ENCODE measurements around the gene TCEA2.

TCEA2 gene

GRCh38 chr20:64035933-64036345, 27.1 kb upstream of the TCEA2 start, which contains the start of gene C20orf204:
C20orf204 (plus strand) TSS chr20:64036182; CDS start chr20:64036324, 142 bp downstream.
- DNase-seq = no peak

- no peak for DNase-seq
Measured at GRCh38 chr20:64036346-64037198, 26.4 kb upstream of the TCEA2 start.

GRCh38 chr20:64037199-64037497, 25.9 kb upstream of the TCEA2 start:
- DNase-seq = no peak

- no peak for DNase-seq
Measured at GRCh38 chr20:64037498-64038213, 25.3 kb upstream of the TCEA2 start.

- no peak for DNase-seq
Measured at GRCh38 chr20:64038224-64038564, 24.8 kb upstream of the TCEA2 start.

- DNase-seq = peak; percentile 80 to 85
Measured at GRCh38 chr20:64038565-64039292, 24.3 kb upstream of the TCEA2 start.

GRCh38 chr20:64039293-64040160, 23.5 kb upstream of the TCEA2 start:
- no peak for DNase-seq

GRCh38 chr20:64040231-64041039, 22.6 kb upstream of the TCEA2 start:
- no peak for DNase-seq

- no peak for DNase-seq
Measured at GRCh38 chr20:64041040-64041780, 21.8 kb upstream of the TCEA2 start.

- no peak for DNase-seq
Measured at GRCh38 chr20:64041781-64042053, 21.3 kb upstream of the TCEA2 start.

- DNase-seq = peak in 1 of 2 donors; percentile 41
Measured at GRCh38 chr20:64042054-64042781, 20.8 kb upstream of the TCEA2 start.

- no peak for DNase-seq
Measured at GRCh38 chr20:64043768-64044167, 19.2 kb upstream of the TCEA2 start.

GRCh38 chr20:64044484-64045247, 18.3 kb upstream of the TCEA2 start:
- DNase-seq = no peak

GRCh38 chr20:64045346-64046011, 17.5 kb upstream of the TCEA2 start:
- DNase-seq = no peak

- DNase-seq = no peak
Measured at GRCh38 chr20:64047046-64047389, 16.0 kb upstream of the TCEA2 start.

- no peak for DNase-seq
Measured at GRCh38 chr20:64047968-64048401, 15.0 kb upstream of the TCEA2 start.

GRCh38 chr20:64048402-64049044, 14.5 kb upstream of the TCEA2 start:
- DNase-seq = no peak

GRCh38 chr20:64049060-64049877, 13.7 kb upstream of the TCEA2 start, which contains the start of gene SOX18:
SOX18 (minus strand) TSS chr20:64049639; CDS start chr20:64049516, 123 bp downstream.
- DNase-seq = peak in 1 of 2 donors; percentile 60
